HEK293 (cell line): ENCODE results near the gene PLA2G3.

Experiments
- ATF2 ChIP-seq: fragments of 450-650 bp; formaldehyde crosslinking; IDR thresholded peaks from 2 replicates; pipeline ENCODE4 v1.5.1; 2016; ENCODE audit warnings: missing biosample characterization, missing genetic modification characterization, low read depth
- KLF17 ChIP-seq: fragments of 450-650 bp; formaldehyde crosslinking; IDR thresholded peaks from 2 replicates; pipeline ENCODE4 v1.5.1; 2016; ENCODE audit warnings: missing biosample characterization, missing genetic modification characterization
- OSR2 ChIP-seq: fragments of 450-650 bp; formaldehyde crosslinking; IDR thresholded peaks from 2 replicates; pipeline ENCODE4 v1.5.1; 2016; ENCODE audit warnings: missing biosample characterization, missing genetic modification characterization
- RBAK ChIP-seq: fragments of 450-650 bp; formaldehyde crosslinking; IDR thresholded peaks from 2 replicates; pipeline ENCODE4 v1.5.1; 2016; ENCODE audit warnings: missing biosample characterization, missing genetic modification characterization
- TCF7L2 ChIP-seq: IDR thresholded peaks from 2 replicates; pipeline ENCODE4 v1.6.1; 2011; ENCODE audit warnings: low read depth, mild to moderate bottlenecking, inconsistent platforms, low read length, moderate library complexity, borderline replicate concordance
- TSHZ1 ChIP-seq: fragments of 450-650 bp; formaldehyde crosslinking; IDR thresholded peaks from 2 replicates; pipeline ENCODE4 v1.5.1; 2016; ENCODE audit warnings: missing biosample characterization, missing genetic modification characterization, borderline replicate concordance
- ZBTB1 ChIP-seq: fragments of 450-650 bp; formaldehyde crosslinking; IDR thresholded peaks from 2 replicates; pipeline ENCODE4 v1.5.1; 2016; ENCODE audit warnings: missing biosample characterization, missing genetic modification characterization
- ZBTB20 ChIP-seq: fragments of 450-650 bp; formaldehyde crosslinking; IDR thresholded peaks from 2 replicates; pipeline ENCODE4 v1.5.1; 2016; ENCODE audit warnings: missing biosample characterization, missing genetic modification characterization
- ZBTB44 ChIP-seq: fragments of 450-650 bp; IDR thresholded peaks from 2 replicates; pipeline ENCODE4 v1.5.1; 2018; ENCODE audit warnings: missing biosample characterization, mild to moderate bottlenecking, missing genetic modification characterization
- ZBTB49 ChIP-seq: fragments of 450-650 bp; formaldehyde crosslinking; IDR thresholded peaks from 2 replicates; pipeline ENCODE4 v1.5.1; 2016; ENCODE audit warnings: missing biosample characterization, missing genetic modification characterization, low read depth
- ZBTB7A ChIP-seq: fragments of 450-650 bp; formaldehyde crosslinking; IDR thresholded peaks from 2 replicates; pipeline ENCODE4 v1.5.1; 2016; ENCODE audit warnings: low read depth, missing biosample characterization, missing genetic modification characterization
- ZIC2 ChIP-seq: fragments of 450-650 bp; formaldehyde crosslinking; IDR thresholded peaks from 2 replicates; pipeline ENCODE4 v1.5.1; 2016; ENCODE audit warnings: missing biosample characterization, missing genetic modification characterization
- ZNF138 ChIP-seq: fragments of 450-650 bp; formaldehyde crosslinking; IDR thresholded peaks from 2 replicates; pipeline ENCODE4 v1.5.1; 2016; ENCODE audit warnings: missing biosample characterization, missing genetic modification characterization, borderline replicate concordance
- ZNF140 ChIP-seq: fragments of 450-650 bp; formaldehyde crosslinking; IDR thresholded peaks from 2 replicates; pipeline ENCODE4 v1.5.1; 2016; ENCODE audit warnings: missing biosample characterization, missing genetic modification characterization
- ZNF26 ChIP-seq: fragments of 450-650 bp; formaldehyde crosslinking; IDR thresholded peaks from 2 replicates; pipeline ENCODE4 v1.5.1; 2016; ENCODE audit warnings: missing biosample characterization, missing genetic modification characterization
- ZNF366 ChIP-seq: fragments of 450-650 bp; formaldehyde crosslinking; conservative IDR thresholded peaks from 2 replicates; pipeline ENCODE4 v1.5.1; 2016; ENCODE audit warnings: missing biosample characterization, missing genetic modification characterization
- ZNF473 ChIP-seq: fragments of 450-650 bp; formaldehyde crosslinking; IDR thresholded peaks from 2 replicates; pipeline ENCODE4 v1.5.1; 2017; ENCODE audit warnings: missing biosample characterization, missing genetic modification characterization
- ZNF596 ChIP-seq: fragments of 450-650 bp; IDR thresholded peaks from 2 replicates; pipeline ENCODE4 v1.5.0; 2018; ENCODE audit warnings: missing biosample characterization, mild to moderate bottlenecking, missing genetic modification characterization, moderate library complexity

PLA2G3 gene

GRCh38 chr22:31102441-31103081 lies 37.7 kb downstream of the PLA2G3 start (continued):
- TF ChIP-seq ZBTB1 = no peak
- 0 out of 2 replicates have a peak, but pooled peaks have one; percentile 17 for TF ChIP-seq ZNF366
- TF ChIP-seq ZNF596 (tag by site-specific recombination) = no peak
- no peak for TF ChIP-seq ZBTB44
- no peak for TF ChIP-seq ZNF138 (tag by site-specific recombination)
- no peak for TF ChIP-seq ZBTB20
- no peak for TF ChIP-seq ZNF140
- TF ChIP-seq TSHZ1 (tag by site-specific recombination) = no peak
- no peak for TF ChIP-seq ZNF26
- no peak for TF ChIP-seq TCF7L2
- TF ChIP-seq ZBTB7A (tag by site-specific recombination) = no peak
- TF ChIP-seq ZBTB49 (tag by site-specific recombination) = no peak
- TF ChIP-seq RBAK (tag by site-specific recombination) = no peak
- TF ChIP-seq ZIC2 (tag by site-specific recombination) = peak; percentile 9; the same call in 1 of the 2 replicates
- no peak for TF ChIP-seq OSR2 (tag by site-specific recombination)
- peak; percentile 73 for TF ChIP-seq KLF17
- no peak for TF ChIP-seq ATF2
- no peak for TF ChIP-seq ZNF473 (tag by site-specific recombination)
- TF ChIP-seq, all 188 proteins: peak for 13
